Measurements from ENCODE around the gene SMIM29.
"Not testable (repeated sequence)": the region's sequence is repeated elsewhere in the genome, so short reads cannot be mapped to it uniquely, and the experiment has no call there.

SMIM29 gene

GRCh38 chr6:34267746-34268145 lies 18.9 kb upstream of the SMIM29 start:
- no peak for DNase-seq

GRCh38 chr6:34263484-34263883 lies 14.7 kb upstream of the SMIM29 start:
- not testable (repeated sequence) for DNase-seq

GRCh38 chr6:34260576-34261267 lies 11.9 kb upstream of the SMIM29 start:
- no peak for DNase-seq

- no peak for DNase-seq
Measured at GRCh38 chr6:34259529-34260069, 10.8 kb upstream of the SMIM29 start.

GRCh38 chr6:34252395-34252794 lies 3.6 kb upstream of the SMIM29 start:
- DNase-seq, result not testable (repeated sequence)

- no peak for DNase-seq
Measured at GRCh38 chr6:34249469-34250261, 859 bp upstream of the SMIM29 start.

GRCh38 chr6:34248198-34248726 lies 544 bp downstream of the SMIM29 start:
- peak; percentile 39 for DNase-seq

GRCh38 chr6:34247481-34248197 lies 1.2 kb downstream of the SMIM29 start:
- no peak for DNase-seq

GRCh38 chr6:34246563-34247391 lies 2.0 kb downstream of the SMIM29 start:
- DNase-seq, result peak; percentile 55

- DNase-seq, result no peak
Measured at GRCh38 chr6:34246249-34246562, 2.6 kb downstream of the SMIM29 start.

- DNase-seq, result not testable (repeated sequence)
Measured at GRCh38 chr6:34245761-34246140, 3.1 kb downstream of the SMIM29 start.

GRCh38 chr6:34245032-34245760 lies 3.6 kb downstream of the SMIM29 start:
- not testable (repeated sequence) for DNase-seq

GRCh38 chr6:34243901-34244884 lies 4.6 kb downstream of the SMIM29 start:
- peak; percentile 96 for DNase-seq

GRCh38 chr6:34243131-34243771 lies 5.6 kb downstream of the SMIM29 start:
- peak; percentile 50 for DNase-seq

- no peak for DNase-seq
Measured at GRCh38 chr6:34242252-34243130, 6.3 kb downstream of the SMIM29 start.

- no peak for DNase-seq
Measured at GRCh38 chr6:34241351-34242215, 7.2 kb downstream of the SMIM29 start.

GRCh38 chr6:34240329-34241248 lies 8.2 kb downstream of the SMIM29 start:
- no peak for DNase-seq

Measured in NCI-H226 (cell line).